Germinal center (tissue), 1 donor: ENCODE results near the gene TBX2.

ENCODE experiments used
- DNase-seq: peaks from one replicate; pipeline ENCODE4 v3.0.0; 2012; ENCODE audit warnings: mixed read lengths, low spot score

Gene TBX2

DNA sequence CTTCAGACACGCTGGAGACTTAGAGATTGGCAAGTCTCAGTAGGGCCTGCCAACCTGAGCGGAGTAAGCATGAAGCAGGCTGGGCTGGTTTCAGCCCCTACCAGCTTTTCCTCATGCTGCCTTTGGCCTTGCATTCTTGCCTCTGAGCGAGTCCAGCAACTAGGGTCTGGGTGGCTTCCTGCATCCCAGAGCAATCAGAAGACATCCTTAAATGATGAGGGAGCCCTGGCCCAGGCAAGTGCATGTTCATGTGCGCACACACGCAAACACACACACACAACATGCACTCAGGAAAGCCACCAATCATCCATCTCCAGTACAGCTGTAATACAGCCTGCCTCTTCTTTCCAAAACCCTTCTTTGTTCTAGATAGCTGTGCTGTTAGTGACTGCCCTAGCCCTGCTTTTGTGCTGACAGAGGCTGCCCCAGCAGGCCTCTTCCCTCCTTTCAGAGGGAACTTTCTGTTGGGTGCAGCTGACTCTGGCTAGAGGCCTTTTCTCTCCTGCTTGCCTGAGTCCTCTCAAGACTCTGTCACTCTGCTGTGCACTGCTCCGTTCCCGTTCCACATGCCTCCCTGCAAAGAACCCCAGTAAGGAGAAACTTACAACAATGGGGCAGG, 30.7 kb upstream of the TBX2 start:
- no peak for DNase-seq

DNA sequence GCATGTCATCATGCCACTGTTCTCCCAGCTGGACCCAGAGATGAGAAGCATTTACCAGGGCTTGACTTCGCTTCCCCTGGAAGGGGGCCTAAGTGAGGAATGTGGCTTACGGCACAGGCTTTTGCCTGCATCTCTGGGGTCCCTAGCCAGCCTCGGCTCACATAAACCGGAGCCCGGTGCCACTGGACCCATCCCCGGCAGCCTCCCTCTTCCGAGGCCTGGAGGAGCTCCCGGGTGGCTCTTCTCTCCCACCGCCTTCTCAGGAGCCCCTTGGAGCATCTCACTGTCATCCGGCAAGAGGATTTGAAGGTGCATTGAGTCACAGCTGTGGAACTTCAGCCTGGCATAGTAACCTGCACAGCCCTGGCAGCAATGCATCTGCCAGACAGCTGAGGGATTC, 29.9 kb upstream of the TBX2 start:
- no peak for DNase-seq

DNA sequence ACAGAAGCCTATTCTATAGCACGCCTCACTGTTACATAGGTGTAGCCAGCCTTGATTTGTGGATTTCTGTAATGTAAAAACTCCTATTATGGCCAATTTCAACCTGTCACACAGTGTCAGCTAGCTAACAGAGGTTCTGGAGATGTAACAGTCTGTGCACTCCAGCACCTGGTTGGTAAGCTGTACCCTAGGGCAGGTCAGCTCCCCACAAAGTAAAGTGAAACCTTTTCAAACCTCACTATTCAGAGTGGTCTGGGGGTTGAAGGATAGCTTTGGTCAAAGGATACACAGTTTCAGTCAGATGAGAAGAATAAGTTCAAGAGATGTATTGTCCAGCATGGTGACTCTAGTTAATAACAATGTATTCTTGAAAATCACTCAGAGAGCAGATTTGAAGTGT, 28.5 kb upstream of the TBX2 start:
- no peak for DNase-seq

DNA sequence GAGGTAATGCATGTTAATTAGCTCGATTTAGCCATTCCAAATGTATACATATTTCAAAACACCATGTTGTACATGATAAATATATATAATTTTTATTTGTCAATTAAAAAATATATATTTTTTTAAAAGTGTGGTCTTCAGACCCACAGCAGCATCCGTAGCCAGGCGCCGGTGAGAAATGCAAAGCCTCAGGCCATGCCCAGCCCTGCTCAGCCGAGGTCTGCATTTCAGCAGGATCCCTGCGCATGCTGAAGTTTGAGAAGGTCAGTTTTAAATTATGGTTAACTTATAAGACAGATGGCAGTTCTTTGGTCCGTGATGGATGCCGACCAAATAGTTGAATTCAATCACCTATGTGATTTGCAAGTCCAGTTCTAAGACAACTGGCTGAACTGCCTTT, 28.0 kb upstream of the TBX2 start:
- no peak for DNase-seq

DNA sequence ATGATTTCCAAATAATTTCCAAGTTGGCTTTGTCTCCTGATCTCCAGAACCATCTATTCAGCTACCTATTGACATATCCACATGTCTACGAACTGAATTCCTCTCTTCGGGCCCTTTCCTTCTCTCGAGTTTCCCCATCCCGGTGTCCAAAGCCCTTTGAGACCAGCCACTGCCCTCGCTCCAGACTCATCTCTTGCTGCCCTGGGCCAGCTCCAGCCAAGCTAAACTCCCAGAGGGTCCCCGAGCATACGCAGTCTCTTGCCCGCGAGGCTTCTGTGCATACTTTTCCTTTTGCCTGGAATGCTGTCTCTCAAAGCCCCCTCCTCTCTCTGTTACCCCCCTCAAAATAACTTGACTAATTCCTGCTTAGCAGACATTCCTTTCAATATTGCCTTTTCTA, 27.2 kb upstream of the TBX2 start:
- no peak for DNase-seq

DNA sequence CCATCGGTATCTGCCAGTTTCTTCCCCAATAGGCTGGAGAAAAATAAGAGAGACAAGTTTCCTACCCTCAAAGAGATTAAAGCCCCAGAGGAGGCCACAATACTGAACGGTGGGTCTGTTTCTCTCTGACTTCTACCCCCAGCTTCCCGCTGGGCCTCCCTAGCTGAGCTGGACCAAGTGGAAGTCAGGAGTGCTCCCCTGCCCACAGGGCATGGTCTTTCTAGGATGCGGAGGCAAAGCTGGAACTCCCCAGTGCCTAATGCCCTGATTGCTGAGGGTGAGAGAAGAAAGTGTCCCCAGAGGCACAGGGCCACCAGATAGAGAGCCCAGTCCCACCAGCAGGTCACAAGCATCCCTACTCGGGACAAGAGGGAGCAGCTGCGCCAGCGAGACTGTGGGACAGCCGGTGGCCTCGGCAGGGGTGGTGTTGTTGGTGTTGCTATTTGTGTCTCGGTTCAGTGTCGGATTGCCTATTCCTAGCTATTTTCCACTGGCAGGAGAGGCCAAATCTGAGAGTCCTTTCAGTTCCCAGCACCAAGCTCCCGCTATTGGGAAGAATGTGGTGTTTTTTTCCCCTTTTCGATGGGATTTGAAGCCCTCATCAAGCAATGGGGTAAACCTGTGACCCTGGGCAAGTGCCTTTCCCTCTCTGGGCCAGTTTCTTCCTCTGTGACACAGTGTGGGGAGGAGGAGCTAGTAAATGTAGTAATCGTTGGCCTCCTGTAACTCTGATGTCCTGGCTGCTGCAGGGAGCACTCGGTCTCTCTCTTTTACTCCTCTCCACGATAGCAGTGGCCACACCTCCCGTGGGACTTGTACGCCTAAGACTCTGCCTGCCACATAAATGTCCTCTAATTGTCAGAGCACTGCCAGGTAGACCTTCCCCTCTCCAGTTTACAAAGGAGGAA, 22.5 kb upstream of the TBX2 start:
- DNase-seq, result no peak

DNA sequence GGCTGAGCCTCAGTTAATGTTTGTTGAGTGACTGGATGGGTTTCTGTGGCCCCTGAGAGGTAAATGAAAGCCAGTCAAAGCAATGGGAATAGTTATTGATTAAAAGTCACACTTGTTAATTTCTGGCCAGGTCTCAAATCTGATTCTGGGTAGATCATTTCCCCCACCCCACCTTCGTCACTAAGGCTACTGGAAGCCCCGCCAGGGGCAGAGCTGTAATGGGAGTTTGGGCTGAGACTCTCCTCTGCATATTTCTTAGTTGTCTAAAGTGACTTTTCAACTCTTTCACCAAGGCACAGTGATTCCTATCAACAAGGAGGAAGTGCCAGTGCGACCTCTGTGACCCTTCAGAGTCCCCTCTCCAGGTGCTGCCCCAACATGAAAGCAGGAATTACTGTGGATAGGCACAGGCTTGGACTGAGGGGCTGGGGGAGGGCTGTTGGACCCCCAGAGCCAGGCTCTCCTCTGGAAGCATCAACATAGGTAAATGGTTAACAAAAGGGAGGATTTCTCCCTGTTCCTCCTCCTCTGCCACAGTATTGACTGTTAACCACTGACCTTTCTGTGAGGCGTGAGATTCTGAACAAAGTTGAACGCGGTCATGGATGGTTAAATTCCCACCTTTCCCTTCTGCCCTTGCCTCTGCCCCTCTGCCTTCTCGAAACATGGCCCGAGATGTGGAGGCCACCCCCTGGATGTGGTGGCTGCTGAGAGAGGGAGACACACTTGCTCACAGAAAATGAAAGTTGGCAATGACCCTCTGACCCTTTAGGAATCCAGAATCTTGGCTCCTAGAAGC, 20.8 kb upstream of the TBX2 start:
- DNase-seq, result no peak

DNA sequence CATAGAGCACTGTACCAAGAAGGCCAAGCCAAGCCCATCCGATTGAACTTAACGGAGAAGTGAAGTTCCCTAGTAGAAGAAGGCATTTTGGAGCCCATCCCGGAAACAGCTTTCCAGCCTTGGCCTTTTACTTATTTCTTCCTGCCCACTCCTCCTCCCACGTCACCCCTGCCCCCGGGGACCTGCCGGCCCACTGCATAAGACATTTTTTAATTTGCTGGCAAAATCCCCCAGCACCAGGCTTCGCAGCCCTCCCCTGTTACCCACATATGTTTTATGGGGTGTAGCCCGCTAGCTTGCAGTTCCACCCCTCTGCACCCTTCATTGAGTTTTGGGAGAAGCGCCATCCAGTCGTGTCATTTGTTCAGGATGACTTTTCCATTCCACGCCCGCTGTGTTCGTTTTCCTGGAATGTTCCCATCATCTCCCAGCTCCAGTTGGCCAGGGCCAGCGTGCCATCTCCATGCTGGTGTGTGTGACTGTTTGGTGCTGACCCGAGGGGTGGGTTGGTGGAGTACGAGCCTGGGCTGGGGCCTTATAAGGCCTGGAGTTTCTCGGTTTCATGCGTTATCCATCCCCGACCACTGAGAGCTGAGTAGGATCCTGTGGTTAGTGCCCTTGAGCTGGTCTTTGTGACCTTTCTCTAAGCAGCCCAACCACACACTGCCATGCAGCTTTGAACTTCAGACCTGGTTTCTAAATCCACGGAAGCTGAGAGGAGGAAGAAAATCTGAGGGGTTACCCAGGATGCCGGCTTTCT, 20.0 kb upstream of the TBX2 start:
- DNase-seq, result no peak

DNA sequence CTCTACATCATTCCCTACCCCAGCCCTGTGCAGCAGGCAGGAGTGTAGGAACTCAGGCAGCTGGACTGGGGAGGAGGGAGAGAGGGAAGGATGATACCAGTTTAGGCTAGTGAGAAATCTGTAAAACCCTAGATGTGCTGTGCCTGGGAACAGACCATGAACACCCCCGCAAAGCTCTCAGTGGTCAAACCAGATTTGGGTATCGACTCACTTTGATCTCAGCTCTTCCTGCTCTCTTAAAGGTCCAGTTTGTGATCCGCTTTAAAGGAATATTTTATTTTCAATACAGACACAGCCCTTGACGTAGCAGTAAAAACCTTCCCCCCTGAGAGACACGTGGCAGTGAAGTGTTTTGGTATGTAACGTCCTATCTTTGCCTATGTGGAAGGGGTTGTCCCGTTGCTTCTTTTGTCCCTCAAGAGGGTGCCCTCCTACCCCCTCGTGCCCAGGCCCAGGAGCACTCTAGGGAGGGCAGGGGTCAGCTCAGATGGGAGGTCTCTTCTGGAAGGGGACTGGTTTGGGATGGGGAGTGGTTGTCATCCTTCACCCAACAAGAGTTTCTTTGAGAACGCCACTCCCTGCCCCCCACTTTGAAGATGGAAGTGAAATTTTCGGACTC, 19.3 kb upstream of the TBX2 start:
- DNase-seq, result no peak

DNA sequence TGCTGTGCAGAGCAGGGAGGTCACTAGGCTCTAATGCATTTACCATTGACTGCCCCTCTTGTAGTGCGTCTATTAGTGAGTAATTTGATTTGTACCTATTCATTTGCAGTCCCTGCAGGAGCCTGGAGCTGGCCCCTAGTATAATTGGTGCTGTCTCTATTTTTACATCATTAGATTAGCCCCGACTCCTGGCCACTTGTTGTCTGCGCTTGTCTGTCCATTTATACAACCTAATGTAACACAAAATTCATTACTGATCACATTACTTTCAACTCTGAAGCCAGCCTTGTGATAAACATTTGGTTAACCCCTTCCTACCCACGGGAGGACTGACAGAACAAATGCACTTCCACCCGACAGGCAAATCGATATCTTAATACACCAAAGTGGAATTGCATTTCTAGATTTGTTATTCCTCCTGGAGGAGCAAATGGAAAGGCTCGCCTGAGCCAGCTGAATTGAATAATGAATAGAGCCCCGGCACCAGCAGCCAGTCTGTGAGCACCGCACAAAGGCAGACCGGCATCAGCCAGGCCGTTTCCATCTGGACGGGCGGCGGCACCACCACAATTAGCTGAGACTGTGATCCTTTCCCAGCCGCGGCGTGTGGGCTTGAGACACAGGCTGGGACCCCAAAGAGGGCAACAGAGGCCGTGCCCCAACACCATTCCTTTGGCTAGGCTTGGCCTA, 18.7 kb upstream of the TBX2 start:
- DNase-seq, result no peak

DNA sequence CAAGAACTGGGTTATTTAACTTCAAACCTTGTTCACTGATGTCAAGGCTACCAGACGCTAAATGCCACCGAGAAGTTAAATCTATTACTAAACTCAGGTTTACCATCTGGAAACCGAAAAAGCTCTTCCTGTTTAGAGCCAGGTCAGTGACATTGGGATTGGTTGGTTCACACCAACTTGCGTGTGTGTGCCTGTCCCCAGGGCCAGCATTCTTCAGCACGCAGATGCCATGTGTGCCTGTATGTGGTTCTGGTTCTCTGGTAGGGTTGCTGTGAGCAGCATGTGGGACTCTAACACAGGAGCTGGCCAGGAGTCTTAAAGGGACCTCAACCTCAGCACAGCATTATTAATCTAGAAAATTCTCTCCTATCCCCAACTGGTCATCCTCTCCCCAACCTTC, 18.1 kb upstream of the TBX2 start:
- DNase-seq, result no peak

DNA sequence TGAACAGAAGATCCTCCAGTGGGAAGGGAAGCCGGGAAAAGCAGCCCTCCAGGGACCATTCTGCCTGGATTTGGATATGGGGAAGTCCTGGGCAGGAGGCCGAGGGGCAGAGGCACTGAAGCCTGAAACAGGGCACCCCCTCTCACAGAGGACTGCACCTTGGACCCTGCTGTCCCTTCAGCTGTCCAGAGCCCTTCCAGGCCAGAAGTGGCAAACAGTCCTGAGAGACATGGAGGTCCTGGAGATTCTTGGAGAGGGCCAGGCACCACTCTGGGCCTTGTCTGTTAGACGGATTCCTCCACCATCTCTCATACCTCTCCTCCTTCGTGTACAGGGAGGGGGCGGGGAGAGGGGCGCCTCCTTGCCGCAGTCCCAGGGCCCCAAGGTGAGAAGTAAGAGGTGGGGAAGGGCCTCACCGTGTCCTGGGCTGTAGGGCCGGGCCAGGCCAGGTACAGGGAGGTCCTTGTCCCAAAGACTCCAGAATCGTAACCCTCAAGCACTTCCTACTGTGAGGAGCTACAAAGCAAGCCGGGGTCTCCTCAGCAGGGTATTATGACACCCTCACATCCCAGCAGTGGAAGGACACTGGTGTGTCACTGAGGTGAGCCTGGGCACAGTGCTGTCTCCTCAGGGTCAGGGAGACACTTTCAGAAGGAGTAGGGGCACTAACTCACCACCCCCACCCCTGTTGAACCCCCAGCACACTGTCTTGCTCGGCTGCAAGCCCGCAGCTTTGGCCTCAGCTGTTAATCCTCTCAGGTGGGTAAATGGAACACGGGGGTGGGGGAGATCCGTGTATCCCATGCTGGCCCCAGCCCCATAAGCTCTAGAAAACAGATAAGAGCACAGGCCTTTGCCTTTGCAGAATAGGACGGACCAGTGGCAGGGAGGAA, 16.6 kb upstream of the TBX2 start:
- DNase-seq, result no peak

DNA sequence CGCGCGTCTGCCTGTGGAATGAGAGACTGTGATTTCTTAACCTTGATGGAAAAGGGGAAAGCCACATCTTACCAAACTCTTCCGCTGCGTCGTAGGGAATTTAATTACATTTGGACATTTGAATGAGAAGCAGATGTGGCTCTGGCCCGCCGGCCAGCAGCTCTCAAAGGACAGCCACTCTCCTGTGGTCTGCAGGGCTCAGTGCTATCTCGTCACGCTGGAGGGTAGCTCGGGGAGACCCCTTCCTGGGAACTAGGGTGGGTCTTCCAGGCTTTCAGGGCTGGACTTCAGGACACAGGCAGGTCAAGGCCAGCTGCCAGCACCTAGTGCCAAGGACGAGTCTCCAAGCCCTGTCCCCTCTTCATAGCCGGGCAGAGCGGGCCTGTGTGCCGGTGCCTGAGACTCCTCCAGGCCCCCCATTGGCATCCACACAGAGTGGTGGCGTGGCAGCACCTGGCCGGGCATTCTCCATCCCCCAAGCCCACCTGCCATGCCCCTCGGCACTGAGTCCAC, 15.9 kb upstream of the TBX2 start:
- no peak for DNase-seq

DNA sequence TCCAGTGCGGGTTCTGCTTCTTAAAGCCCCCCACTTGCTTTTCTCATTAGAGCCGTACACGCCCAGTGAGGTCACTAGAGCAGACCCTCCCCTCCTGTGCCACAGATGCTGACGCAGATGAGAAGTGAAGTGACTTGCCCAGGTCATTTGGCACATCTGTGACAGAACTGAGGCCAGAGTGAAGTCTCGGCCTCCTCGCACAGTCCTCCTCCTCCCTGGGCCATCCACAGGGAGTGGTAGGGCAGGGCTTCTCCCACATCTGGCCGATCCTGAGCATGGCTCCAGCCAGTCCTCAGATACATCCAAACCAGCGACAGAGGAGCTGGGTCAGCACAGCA, 15.3 kb upstream of the TBX2 start:
- no peak for DNase-seq

DNA sequence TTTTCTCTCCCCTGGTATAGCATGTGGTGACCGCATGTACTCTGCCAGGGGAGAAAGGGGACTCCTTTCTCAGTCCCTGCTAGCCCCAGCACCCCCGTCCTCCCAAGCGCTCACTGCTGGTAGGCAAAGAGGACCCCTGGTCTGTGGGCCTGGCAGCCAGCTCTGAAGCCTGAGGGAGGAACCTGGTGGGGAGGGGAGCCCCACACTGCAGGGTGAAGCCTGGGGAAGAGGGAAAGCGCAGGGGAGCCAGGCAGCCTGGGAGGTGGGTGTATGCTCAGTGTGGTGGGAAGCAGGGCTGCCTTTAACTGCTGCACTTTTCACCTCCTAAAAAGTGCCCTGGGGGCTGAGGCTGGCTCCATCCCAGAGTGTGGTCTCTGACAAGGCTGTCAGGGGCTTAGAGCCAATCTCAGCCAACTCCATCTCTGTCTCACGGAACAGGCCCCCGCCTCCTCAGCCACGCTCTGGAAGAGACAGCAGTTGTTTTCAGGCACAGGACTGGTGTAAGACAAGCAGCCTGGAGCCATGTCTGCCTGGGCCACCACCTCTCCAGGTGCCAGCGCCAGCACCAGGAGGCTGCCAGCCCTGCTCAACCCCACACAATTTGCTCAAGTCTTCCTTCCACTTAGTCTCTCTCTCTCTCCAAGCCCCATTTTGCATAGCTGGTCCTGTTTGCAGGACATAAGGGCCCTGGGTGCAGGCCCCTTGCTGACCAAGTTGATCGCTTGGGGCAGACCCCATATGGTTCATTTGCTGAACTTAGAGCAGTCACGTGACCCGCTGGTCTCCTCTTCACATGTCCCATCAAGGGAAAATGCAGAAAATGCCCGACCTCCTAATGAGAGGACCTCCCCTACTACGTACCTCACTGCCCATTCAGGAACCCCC, 14.7 kb upstream of the TBX2 start:
- no peak for DNase-seq

DNA sequence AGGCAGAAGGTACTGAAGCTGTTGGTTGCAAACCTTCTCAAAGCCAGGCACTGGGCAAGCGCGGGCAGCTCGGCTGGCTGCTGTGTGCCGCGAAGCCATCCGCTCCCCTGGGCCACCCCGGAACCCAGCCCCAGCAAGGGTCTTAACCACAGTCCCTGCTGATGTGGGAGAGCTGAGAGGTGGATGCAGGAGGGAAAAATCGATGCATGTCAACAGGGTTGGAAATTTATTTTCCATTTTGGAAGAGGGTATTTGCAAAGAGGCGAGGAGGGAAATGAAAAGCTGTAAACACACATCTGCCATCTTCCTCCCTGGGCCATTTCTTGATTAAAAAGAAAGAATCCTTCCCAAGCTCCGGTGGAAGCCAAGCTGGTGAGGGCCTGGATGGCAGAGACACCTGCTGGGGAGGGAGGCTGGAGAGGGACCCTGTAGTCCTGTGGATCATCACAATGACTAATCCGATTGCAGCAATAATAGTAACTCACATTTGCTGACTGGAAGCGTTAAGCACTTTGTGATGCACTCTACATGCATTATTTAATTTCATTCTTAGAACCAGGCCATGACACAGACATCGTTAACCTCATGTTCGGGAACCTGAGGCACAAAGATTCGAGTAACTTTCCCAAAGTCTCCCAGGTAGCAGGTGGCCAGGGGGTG, 13.9 kb upstream of the TBX2 start:
- no peak for DNase-seq

DNA sequence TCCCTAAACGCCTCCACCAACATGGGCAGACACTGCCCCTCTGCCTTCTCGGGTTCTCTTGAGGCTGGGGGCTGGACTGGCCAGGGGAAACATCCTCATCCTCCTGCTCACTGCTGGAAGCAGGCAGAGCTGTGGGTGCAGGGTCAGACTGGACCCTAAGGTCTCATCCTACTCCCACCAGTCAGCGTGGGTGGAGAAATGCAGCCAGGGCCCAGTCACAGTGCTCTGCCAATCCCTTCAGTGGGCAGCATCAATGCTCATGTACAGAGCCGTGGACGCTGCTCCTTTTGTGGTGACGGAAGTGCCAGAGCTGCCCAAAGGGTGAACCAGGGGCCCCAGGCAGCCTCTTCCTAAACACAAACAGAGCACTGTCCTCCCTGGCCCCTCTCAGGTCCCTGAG, 13.4 kb upstream of the TBX2 start:
- DNase-seq, result no peak

DNA sequence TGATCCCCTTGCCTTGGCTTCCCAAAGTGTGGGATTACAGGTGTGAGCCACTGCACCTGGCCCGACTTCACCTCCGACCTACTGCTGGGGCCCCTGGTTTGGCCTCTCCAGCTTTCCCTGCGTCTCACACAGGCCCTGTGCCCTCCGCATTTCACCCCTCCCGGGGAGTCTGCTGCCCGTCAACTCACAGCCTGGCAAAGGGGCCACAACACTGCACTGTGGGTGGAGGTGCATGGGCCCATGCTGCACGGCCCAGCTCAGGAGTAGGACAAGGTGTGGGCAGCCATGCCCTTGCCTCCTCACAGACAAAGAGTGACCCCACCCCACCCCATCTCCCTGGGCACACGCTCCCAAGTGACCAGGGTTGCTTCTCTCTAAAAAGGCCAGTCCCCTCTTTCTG, 12.6 kb upstream of the TBX2 start:
- no peak for DNase-seq
